Liver (tissue), 9 donors: Measurements from ENCODE around the gene NDUFV3. TPM values are rescaled to one million over a fixed set of nuclear protein-coding genes. Genes with fewer than 3 reads are reported as not detected.

ENCODE experiments used
- DNase-seq: peaks from one replicate; pipeline ENCODE4 v3.0.0-alpha.2; 2017; ENCODE audit warnings: low spot score
- H3K27ac ChIP-seq, 2 donors: one replicate each; pipeline ENCODE4 v1.7.0; 2013; ENCODE audit warnings: inconsistent platforms in 2 of 2, low read length in 2 of 2, control low read depth in 1 of 2, low read depth in 1 of 2, mild to moderate bottlenecking in 1 of 2
- H3K27me3 ChIP-seq, 4 donors: one replicate each; pipeline versions ENCODE4 v1.6.1 to v1.7.0; 2013; ENCODE audit warnings: low read length in 3 of 4, inconsistent platforms in 1 of 4, mild to moderate bottlenecking in 1 of 4, moderate library complexity in 1 of 4; ENCODE audit not compliant: control insufficient read depth in 4 of 4, insufficient read depth in 4 of 4
- H3K36me3 ChIP-seq, 4 donors: one replicate each; pipeline versions ENCODE4 v1.6.1 to v1.7.0; 2013; ENCODE audit warnings: low read length in 3 of 4, mild to moderate bottlenecking in 3 of 4, low read depth in 1 of 4, moderate library complexity in 1 of 4; ENCODE audit not compliant: control insufficient read depth in 4 of 4, insufficient read depth in 3 of 4
- H3K4me1 ChIP-seq, 4 donors: one replicate each; pipeline versions ENCODE4 v1.6.1 to v1.7.0; 2013; ENCODE audit warnings: low read length in 3 of 4, mild to moderate bottlenecking in 3 of 4, moderate library complexity in 1 of 4; ENCODE audit not compliant: control insufficient read depth in 4 of 4, insufficient read depth in 4 of 4
- H3K4me3 ChIP-seq, 3 donors: one replicate each; pipeline versions ENCODE4 v1.6.1 to v1.7.0; 2013; ENCODE audit warnings: low read length in 3 of 3, control low read depth in 1 of 3, low read depth in 1 of 3, mild to moderate bottlenecking in 1 of 3
- H3K9ac ChIP-seq, 2 donors: one replicate each; pipeline ENCODE4 v1.7.0; 2013; ENCODE audit warnings: low read length in 2 of 2, mild to moderate bottlenecking in 2 of 2, moderate library complexity in 2 of 2, control low read depth in 1 of 2, low read depth in 1 of 2
- H3K9me3 ChIP-seq, 4 donors: one replicate each; pipeline versions ENCODE4 v1.6.1 to v1.7.0; 2013; ENCODE audit warnings: low read length in 3 of 4; ENCODE audit not compliant: control insufficient read depth in 4 of 4
- ATF3 ChIP-seq: IDR thresholded peaks from 2 replicates; pipeline ENCODE4 v1.6.1; 2016; ENCODE audit warnings: antibody characterized with exemption
- CTCF ChIP-seq: fragments of 150-350 bp; IDR thresholded peaks from 2 replicates; pipeline ENCODE4 v1.5.1; 2017; ENCODE audit warnings: improper control_type of control experiment, low read depth, low read length; ENCODE audit not compliant: missing input control
- EGR1 ChIP-seq, 2 donors: IDR thresholded peaks; 2 replicates each; pipeline ENCODE4 v1.6.1; 2016 to 2018; ENCODE audit warnings: antibody characterized with exemption in 2 of 2, low read depth in 2 of 2
- FOXA1 ChIP-seq: IDR thresholded peaks from 2 replicates; pipeline ENCODE4 v1.6.1; 2016; ENCODE audit warnings: antibody characterized with exemption
- FOXA2 ChIP-seq: IDR thresholded peaks from 2 replicates; pipeline ENCODE4 v1.6.1; 2016; ENCODE audit warnings: antibody characterized with exemption
- GABPA ChIP-seq, 2 donors: IDR thresholded peaks in 1 of 2; conservative IDR thresholded peaks in 1 of 2; 2 replicates each; pipeline ENCODE4 v1.6.1; 2016; ENCODE audit warnings: antibody characterized with exemption in 2 of 2, mild to moderate bottlenecking in 1 of 2, moderate library complexity in 1 of 2
- HNF4A ChIP-seq, 2 donors: conservative IDR thresholded peaks; 2 replicates each; pipeline ENCODE4 v1.6.1; 2016; ENCODE audit warnings: antibody characterized with exemption in 2 of 2, mild to moderate bottlenecking in 2 of 2
- HNF4G ChIP-seq: IDR thresholded peaks from 2 replicates; pipeline ENCODE4 v1.6.1; 2016; ENCODE audit warnings: antibody characterized with exemption
- JUND ChIP-seq, 2 donors: IDR thresholded peaks; 2 replicates each; pipeline ENCODE4 v1.6.1; 2016; ENCODE audit warnings: antibody characterized with exemption in 2 of 2
- MAX ChIP-seq: IDR thresholded peaks from 2 replicates; pipeline ENCODE4 v1.6.1; 2016; ENCODE audit warnings: antibody characterized with exemption
- NR2F2 ChIP-seq: IDR thresholded peaks from 2 replicates; pipeline ENCODE4 v1.6.1; 2016; ENCODE audit warnings: antibody characterized with exemption
- RAD21 ChIP-seq, 2 donors: IDR thresholded peaks; 2 replicates each; pipeline ENCODE4 v1.6.1; 2016; ENCODE audit warnings: antibody characterized with exemption in 2 of 2, mild to moderate bottlenecking in 2 of 2
- REST ChIP-seq: IDR thresholded peaks from 2 replicates; pipeline ENCODE4 v1.6.1; 2016; ENCODE audit warnings: antibody characterized with exemption, mild to moderate bottlenecking
- RXRA ChIP-seq, 2 donors: IDR thresholded peaks; 2 replicates each; pipeline ENCODE4 v1.6.1; 2017 to 2018; ENCODE audit warnings: antibody characterized with exemption in 2 of 2, mild to moderate bottlenecking in 1 of 2
- SP1 ChIP-seq: IDR thresholded peaks from 2 replicates; pipeline ENCODE4 v1.6.1; 2018; ENCODE audit warnings: antibody characterized with exemption, mild to moderate bottlenecking
- TAF1 ChIP-seq: conservative IDR thresholded peaks from 2 replicates; pipeline ENCODE4 v1.6.1; 2016; ENCODE audit warnings: antibody characterized with exemption, mild to moderate bottlenecking
- WGBS: extraction: QIAGEN DNeasy Blood & Tissue Kit; methylation state at CpG from one replicate; pipeline ENCODE4 v1.1.7; 2013; 5-methylcytosine and 5-hydroxymethylcytosine counted together
- polyA plus RNA-seq, 2 donors: library from polyadenylated mRNA; stranded (reverse) in 1 of 2; unstranded in 1 of 2; fragments of 200-250 nt in 1 of 2; fragments of >200 nt in 1 of 2; fragmentation: Nextera tagmentation in 1 of 2; extraction: Ambion mirVana in 1 of 2; gene quantifications; one replicate each; pipeline versions ENCODE4 v1.2.1 to v1.2.3, GENCODE V29; 2013 to 2015
- total RNA-seq, 2 donors: library from RNA; depleted of rRNA; stranded (reverse); fragments of >200 nt; gene quantifications; one replicate each; pipeline ENCODE4 v1.2.3, GENCODE V29; 2014
- donor health status: healthy.
- donor health status: healthy.
- donor health status: healthy.
- donor health status: healthy.
- donor health status: healthy.

NDUFV3 gene
- total and polyA plus RNA-seq, 4 donors, result 15.8 to 31.3 (median 21.9) TPM

GRCh38 chr21:42923553-42924432 is 30.7 kb downstream of the NDUFV3 start:
- peak; percentile 73 for DNase-seq
- no peak overlapping the region for H3K9ac ChIP-seq
- H3K27ac ChIP-seq, result no peak overlapping the region

More at GRCh38 chr21:42923553-42924432, 30.7 kb downstream of the NDUFV3 start:
- no peak overlapping the region for H3K4me3 ChIP-seq
- TF ChIP-seq JUND (IDR thresholded peaks at IDR 0.05), result no peak
- TF ChIP-seq CTCF, result peak; percentile 85
- TF ChIP-seq RAD21 (IDR thresholded peaks at IDR 0.05), result peak; percentile 98 to 99
- TF ChIP-seq HNF4A (conservative IDR thresholded peaks at IDR 0.05), result peak in 1 of 2 donors; percentile 55
- TF ChIP-seq SP1, result peak; percentile 20
- no peak for TF ChIP-seq TAF1
- no peak for TF ChIP-seq MAX
- TF ChIP-seq HNF4G, result no peak
- TF ChIP-seq FOXA2, result no peak
- peak in 1 of 2 donors; percentile 54 for TF ChIP-seq GABPA (IDR thresholded peaks at IDR 0.05 in 1 of 2, conservative IDR thresholded peaks at IDR 0.05 in 1 of 2)
- TF ChIP-seq ATF3, result no peak
- peak; percentile 24 for TF ChIP-seq NR2F2
- TF ChIP-seq EGR1 (IDR thresholded peaks at IDR 0.05; ENCODE audit: low read depth in 2 of 2), result peak in 1 of 2 donors; percentile 28
- no peak for TF ChIP-seq FOXA1
- TF ChIP-seq REST, result no peak
- peak; percentile 34 to 68 for TF ChIP-seq RXRA (IDR thresholded peaks at IDR 0.05)
- WGBS, result 27% methylated on average over 18 of the region's 18 CpGs
- no peaks in the 10 kb centered on the region for H3K9me3 ChIP-seq
- H3K27me3 ChIP-seq, result no peaks in the 10 kb centered on the region
- no peaks in the 10 kb centered on the region for H3K36me3 ChIP-seq
- peaks cover 0 to 9% (median 2%) of the 10 kb centered on the region in 4 donors for H3K4me1 ChIP-seq
